D341Med (cell line): ENCODE measurements around the gene DERL3.

Experiments used
- DNase-seq: peaks from one replicate; pipeline ENCODE4 v3.0.0; 2012; ENCODE audit warnings: low spot score

DERL3 gene

GRCh38 chr22:23801886-23802377 is 36.9 kb downstream of the DERL3 start:
- DNase-seq: no peak

GRCh38 chr22:23801238-23801821 is 37.5 kb downstream of the DERL3 start:
- no peak for DNase-seq

GRCh38 chr22:23800297-23801237 is 38.2 kb downstream of the DERL3 start:
- DNase-seq: no peak

DNA sequence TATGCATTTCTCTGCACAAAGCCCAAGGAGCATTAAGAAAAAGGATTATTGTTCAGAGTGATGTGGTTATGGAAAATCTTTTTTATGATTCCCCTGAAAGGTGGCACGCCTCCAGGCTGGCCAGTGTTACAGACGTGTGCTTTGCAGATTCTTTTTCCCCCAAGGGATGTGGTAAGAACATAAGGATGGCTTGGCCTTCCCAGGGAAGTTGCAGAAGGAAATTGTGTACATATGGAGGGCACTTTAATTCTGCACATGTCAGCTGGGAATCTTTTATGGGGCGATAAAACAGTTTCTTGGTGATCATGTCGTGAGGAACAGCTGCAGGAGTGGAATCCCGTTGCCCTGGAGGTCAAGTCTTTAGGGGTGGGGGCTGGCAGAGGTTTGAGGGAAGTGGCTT is 42.3 kb downstream of the DERL3 start:
- no peak for DNase-seq

DNA sequence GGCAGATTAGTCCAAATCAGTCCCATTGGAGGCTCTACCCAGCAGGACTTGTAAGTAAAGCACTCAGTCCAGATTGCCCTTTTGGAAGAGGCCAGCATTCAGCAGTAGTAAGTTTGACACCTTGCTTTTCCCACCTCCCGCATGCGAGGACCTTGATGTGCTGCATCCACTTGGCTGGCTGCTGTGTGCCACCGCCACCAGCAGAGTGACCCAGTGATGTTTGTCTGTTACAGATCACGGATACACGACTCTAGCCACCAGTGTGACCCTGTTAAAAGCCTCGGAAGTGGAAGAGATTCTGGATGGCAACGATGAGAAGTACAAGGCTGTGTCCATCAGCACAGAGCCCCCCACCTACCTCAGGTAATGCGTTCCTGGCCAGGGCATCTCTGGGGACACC is 45.5 kb downstream of the DERL3 start:
- no peak for DNase-seq

DNA sequence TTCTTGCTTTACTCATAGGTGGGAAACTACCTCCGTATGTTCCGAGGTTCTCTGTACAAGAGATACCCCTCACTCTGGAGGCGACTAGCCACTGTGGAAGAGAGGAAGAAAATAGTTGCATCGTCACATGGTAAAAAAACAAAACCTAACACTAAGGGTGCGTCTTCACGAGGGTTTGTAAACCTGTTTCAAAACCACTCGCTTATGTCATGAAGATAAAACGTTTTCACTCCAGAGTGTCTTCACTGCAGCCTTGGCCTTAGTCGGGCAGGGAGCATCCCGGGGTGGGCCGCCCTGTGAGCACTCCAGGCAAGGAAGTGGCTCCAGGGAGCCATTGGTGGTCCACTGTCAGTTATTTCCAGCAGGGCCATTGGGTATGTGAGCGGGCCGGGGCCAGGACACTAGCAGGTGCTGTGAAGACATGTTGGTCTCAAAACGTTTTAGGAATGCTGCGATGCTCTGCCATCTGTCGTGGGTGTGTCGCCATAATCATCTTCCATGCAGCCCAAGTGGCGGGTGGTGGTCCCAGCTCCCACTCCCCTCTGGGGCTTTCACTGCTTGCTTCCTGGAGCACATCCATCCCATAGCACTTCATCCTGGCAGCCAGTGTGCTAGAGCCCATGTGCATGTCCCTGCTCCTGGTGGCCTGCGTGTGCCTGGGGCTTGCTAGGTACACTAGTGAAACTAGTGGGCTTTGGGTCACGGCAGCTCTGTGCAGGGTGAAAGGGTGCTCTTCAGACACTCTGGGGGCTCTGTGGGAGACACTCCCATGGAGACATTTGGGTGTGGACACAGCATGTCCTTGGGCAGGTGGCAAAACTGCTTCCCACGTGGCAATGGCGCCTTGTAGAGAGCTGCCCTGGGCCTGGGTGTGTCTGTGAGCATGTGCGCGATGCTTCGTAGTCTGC is 46.8 kb downstream of the DERL3 start:
- DNase-seq: no peak

DNA sequence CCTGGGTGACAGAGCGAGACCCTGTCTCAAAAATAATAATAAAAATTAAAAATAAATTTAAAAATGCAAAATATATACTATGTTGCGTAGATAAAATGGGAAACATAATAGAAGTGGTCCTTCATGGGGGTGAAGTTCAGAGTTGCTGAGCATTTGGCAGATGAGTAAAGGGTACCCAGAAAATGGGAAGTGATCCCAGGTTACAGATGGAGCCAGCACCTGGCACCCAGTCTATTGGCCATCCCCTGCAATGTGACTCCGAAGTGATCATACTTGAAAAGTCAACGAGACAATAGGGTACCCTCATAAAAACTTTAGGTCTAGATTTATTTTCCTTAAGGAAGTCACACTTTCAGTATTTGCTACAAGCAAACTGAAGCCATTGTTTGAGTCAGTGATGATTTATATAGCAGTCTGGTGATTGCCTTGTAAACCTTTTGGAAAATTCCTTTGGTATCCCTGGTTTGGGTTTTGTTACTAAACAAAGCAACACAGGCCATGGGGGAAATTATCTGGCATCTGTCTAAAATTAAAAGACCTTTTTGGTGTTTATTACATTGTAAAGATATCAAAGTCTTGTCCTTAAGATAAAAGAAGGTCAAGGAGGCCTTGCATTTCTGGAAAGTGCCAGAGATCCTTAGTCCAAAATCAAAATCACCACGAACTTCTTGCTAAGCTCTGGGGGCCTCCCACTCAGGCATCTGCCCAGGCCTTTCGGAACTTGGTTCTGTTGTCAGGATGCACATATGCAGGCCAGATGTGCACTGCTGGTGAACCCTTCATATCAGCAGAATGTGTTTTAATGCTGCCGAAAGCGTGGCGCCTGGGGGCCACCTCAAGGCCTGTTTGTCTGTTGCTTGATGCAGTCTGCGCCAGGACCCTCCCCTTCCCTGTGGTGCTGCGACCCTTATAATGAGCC is 47.7 kb downstream of the DERL3 start:
- no peak for DNase-seq

DNA sequence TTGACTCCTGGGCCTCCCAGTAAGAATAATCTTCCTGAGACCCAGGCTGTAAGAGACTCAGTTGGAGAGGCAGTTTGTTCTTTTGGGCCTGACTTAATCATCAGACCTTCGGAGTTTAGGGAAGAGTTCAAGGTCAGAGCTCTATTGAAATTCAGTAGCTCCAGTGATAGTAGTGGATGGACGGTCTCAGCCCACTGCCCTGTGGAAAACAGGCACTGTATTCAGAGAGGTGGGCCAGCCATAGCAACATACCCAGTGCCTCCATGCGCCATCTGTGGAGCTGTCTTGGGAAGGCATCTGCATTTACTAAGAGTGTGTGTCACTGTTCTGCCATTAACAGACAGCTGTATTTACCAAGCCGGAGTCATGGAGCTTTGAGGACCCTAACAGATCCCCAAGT is 49.2 kb downstream of the DERL3 start:
- no peak for DNase-seq

DNA sequence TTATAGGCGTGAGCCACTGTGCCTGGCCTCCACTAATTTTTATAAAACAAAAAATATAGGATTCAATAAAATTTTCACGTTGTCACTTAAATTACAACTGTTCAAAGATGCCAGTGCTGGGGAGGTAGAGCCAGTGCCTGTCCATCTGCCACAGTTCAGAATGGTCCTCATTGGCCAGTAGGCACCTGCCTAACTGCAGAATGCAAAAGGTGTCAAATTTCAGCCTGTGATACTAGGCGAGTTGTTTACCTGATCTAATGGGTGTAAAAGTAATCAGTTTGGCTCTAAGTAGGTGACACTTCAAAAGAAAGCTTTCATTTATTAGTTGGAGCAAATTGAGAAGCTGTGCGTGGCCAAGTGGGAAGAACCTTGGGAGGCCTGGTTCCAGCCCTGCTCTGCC is 49.7 kb downstream of the DERL3 start:
- no peak for DNase-seq

- DNase-seq: no peak
Observed at GRCh38 chr22:23787910-23788309, 50.9 kb downstream of the DERL3 start.

DNA sequence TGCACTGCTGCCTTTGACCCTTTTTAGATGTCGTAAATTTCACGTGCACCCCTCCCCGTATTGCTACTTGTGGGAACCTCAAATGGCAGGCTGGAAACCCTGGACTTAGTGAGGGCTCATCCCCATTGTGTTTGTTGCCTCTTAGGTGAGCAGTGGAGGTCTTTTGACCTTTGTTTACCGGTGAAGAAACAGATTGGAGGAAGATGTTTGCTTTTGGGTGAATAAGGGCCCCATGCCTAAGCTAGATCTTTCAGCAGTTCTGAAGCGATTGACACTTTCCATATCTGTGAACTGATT is 51.3 kb downstream of the DERL3 start:
- no peak for DNase-seq

DNA sequence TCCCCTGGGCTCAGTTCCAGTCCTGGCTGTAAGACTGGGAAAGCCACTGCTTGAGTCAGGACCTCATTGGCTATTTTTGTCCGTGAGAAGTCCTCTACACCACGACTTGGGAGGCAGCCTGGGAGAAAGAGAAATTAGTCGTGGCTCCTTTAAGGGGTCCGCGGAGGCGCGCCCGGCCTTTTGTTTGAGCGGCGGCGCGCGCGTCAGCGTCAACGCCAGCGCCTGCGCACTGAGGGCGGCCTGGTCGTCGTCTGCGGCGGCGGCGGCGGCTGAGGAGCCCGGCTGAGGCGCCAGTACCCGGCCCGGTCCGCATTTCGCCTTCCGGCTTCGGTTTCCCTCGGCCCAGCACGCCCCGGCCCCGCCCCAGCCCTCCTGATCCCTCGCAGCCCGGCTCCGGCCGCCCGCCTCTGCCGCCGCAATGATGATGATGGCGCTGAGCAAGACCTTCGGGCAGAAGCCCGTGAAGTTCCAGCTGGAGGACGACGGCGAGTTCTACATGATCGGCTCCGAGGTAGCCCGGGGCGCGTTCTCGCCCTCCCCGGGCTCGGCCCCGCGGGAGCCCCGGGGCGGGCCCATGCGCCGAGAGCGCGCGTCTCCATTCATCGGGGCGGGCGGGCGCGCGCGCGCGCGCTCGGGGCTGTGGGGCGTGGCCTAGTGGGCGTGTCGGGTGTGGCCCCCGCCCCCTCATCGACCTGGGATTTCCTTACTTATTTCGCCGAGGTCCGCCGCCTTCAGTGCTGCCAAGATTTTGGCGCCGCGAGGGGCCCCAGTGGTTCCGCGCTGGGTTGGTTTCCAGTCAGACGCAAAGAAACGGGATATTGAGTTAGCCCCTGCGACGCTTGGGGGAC is 51.8 kb downstream of the DERL3 start, which contains the start of gene SMARCB1:
Gene SMARCB1, plus strand, starts transcription at position 215 of the 848 bp plus-strand sequence. Its CDS starts 204 bp downstream, at position 419.
- DNase-seq: peak; percentile 98

DNA sequence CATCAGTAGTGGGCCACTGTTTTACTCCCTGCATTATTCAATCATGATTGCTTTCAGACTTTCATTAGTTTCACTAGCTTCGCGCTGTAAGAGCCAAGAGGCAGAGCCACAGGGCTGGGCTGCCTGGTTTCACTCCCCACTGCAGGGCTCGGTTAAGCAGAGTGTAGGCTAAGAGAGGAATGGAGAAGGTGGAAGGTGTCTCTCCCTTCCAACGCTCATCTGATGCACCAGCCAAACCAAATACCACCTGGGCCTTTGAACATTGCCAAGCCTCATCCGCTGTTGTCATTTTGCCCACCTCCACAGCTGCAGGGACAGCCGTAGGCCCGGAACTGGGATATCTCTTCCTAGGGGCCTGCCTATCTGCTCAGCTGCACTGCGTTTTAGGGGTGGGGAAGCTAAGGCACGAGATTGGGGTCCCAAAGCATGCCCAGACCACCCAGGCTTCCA is 52.5 kb downstream of the DERL3 start:
- DNase-seq: no peak
